CD4-positive, CD25-positive, alpha-beta regulatory T cell (primary cell): Measurements from ENCODE around the gene MED9. TPM values are rescaled to one million over a fixed set of nuclear protein-coding genes. Genes with fewer than 3 reads are reported as not detected.

Experiments
- ATAC-seq, 2 donors: fragments of 150-1000 bp; cut with Tn5 transposase; one replicate each; pipeline ENCODE4 v1.10.0; 2021; ENCODE audit warnings: low read depth in 2 of 2, moderate number of reproducible peaks in 2 of 2, moderate library complexity in 1 of 2
- DNase-seq, 3 donors: peaks; one replicate each; pipeline versions ENCODE4 v3.0.0 to v3.0.0-alpha.2; 2012 to 2022; ENCODE audit warnings: mixed read lengths in 1 of 3
- H3K27ac ChIP-seq: one replicate; pipeline ENCODE4 v1.7.0; 2013; ENCODE audit warnings: mild to moderate bottlenecking, low read length; ENCODE audit not compliant: insufficient read depth, poor library complexity, severe bottlenecking
- H3K27me3 ChIP-seq: one replicate; pipeline ENCODE4 v1.7.0; 2013; ENCODE audit warnings: low read length; ENCODE audit not compliant: control insufficient read depth, insufficient read depth
- H3K36me3 ChIP-seq: one replicate; pipeline ENCODE4 v1.7.0; 2013; ENCODE audit warnings: mild to moderate bottlenecking, low read length, moderate library complexity; ENCODE audit not compliant: control insufficient read depth, insufficient read depth
- H3K4me1 ChIP-seq: 2 replicates; pipeline ENCODE4 v1.7.0; 2013; ENCODE audit warnings: mild to moderate bottlenecking, low read length; ENCODE audit not compliant: insufficient read depth, control insufficient read depth, poor library complexity, severe bottlenecking
- H3K4me3 ChIP-seq: one replicate; pipeline ENCODE4 v1.7.0; 2013; ENCODE audit warnings: low read depth, mild to moderate bottlenecking, low read length, moderate library complexity
- H3K9me3 ChIP-seq, 2 experiments: 1 replicate in 1 of 2; 2 replicates in 1 of 2; pipeline ENCODE4 v1.7.0; 2013; ENCODE audit warnings: low read length in 2 of 2, mild to moderate bottlenecking in 1 of 2, moderate library complexity in 1 of 2; ENCODE audit not compliant: control insufficient read depth in 2 of 2
- H3K27ac Mint-ChIP-seq, 3 donors: one replicate each; pipeline ENCODE4 v1.8.0; 2020 to 2022; ENCODE audit warnings: mild to moderate bottlenecking in 3 of 3, mixed read lengths in 3 of 3, moderate library complexity in 2 of 3
- H3K27me3 Mint-ChIP-seq: one replicate; pipeline ENCODE4 v1.8.0; 2022; ENCODE audit warnings: mild to moderate bottlenecking, mixed read lengths
- H3K36me3 Mint-ChIP-seq: one replicate; pipeline ENCODE4 v1.8.0; 2020; ENCODE audit warnings: mixed read lengths
- H3K4me1 Mint-ChIP-seq, 4 donors: one replicate each; pipeline ENCODE4 v1.8.0; 2020 to 2022; ENCODE audit warnings: mixed read lengths in 4 of 4, mild to moderate bottlenecking in 1 of 4
- H3K4me3 Mint-ChIP-seq, 4 donors: one replicate each; pipeline ENCODE4 v1.8.0; 2020 to 2022; ENCODE audit warnings: mild to moderate bottlenecking in 4 of 4, mixed read lengths in 4 of 4, moderate library complexity in 3 of 4
- H3K9me3 Mint-ChIP-seq, 7 donors: one replicate each; pipeline ENCODE4 v1.8.0; 2020 to 2022; ENCODE audit warnings: mixed read lengths in 7 of 7, mild to moderate bottlenecking in 3 of 7, moderate library complexity in 2 of 7
- polyA plus RNA-seq, 4 donors: library from polyadenylated mRNA; unstranded; fragments of 300-500 nt; fragmentation: Illumina TruSeq; gene quantifications; one replicate each; pipeline ENCODE4 v1.2.3, GENCODE V29; 2021
- total RNA-seq: library from RNA; stranded (reverse); gene quantifications from one replicate; pipeline ENCODE4 v1.2.3, GENCODE V29; 2022

Gene MED9
- total and polyA plus RNA-seq, 5 donors from 2014 or later: 13.7 to 21.6 (median 16.1) TPM

GRCh38 chr17:17502741-17503565 lies 26.2 kb downstream of the MED9 start:
- Histone ChIP-seq H3K9me3 (no peaks in the 10 kb centered on the region), H3K27ac (no peak overlapping the region), H3K36me3 (no peaks in the 10 kb centered on the region), H3K4me3 (no peak overlapping the region), H3K4me1 (no peaks in the 10 kb centered on the region), H3K27me3 (no peaks in the 10 kb centered on the region)
- no peaks in the 10 kb centered on the region for H3K27me3 Mint-ChIP-seq
- H3K36me3 Mint-ChIP-seq: no peaks in the 10 kb centered on the region
- ATAC-seq (no peak), DNase-seq (no peak)
- H3K9me3 Mint-ChIP-seq: no peaks in the 10 kb centered on the region
- no peak overlapping the region for H3K27ac Mint-ChIP-seq
- peak overlapping the region in 1 of 4 donors; percentile 7 for H3K4me3 Mint-ChIP-seq
- H3K4me1 Mint-ChIP-seq: peaks cover 0 to 4% (median 0%) of the 10 kb centered on the region in 4 donors

DNA sequence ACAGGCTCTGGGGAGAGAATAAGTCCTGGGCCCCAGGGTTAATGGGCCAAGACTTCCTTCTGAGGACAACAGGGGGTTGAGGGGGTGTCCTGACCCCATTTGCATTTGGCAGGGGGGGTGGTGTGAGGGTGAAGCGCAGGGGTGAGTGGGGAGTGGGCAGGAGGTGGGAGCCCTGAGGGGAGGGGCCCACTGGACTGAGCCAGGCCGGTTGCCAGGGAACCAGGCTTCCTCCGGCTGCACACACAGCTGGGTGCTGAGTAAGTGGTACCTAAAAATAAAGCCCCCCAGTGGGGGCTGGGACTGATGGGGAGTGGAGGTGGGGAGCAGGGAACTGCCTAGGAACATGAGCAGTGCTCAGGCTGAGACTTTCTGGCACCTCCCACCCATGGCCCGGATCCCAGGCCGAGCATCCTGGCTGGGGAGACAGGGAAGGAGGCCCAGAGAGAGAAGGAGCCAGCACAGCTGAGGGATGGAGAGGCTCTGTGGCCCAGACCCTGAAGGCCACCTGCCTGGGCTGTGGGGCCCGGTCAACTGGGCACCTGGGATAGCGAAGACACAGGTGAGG lies 26.8 kb downstream of the MED9 start:
- no peak overlapping the region for H3K4me3 ChIP-seq
- ATAC-seq (no peak), DNase-seq (no peak)
- Mint-ChIP-seq H3K9me3 (no peaks in the 10 kb centered on the region), H3K27ac (no peak overlapping the region), H3K36me3 (no peaks in the 10 kb centered on the region), H3K27me3 (no peaks in the 10 kb centered on the region), H3K4me3 (no peak overlapping the region), H3K4me1 (peaks cover 0 to 6% (median 0%) of the 10 kb centered on the region in 4 donors)
- no peaks in the 10 kb centered on the region for H3K4me1 ChIP-seq
- H3K36me3 ChIP-seq: no peaks in the 10 kb centered on the region
- H3K27ac ChIP-seq: no peak overlapping the region
- no peaks in the 10 kb centered on the region for H3K9me3 ChIP-seq
- no peaks in the 10 kb centered on the region for H3K27me3 ChIP-seq

DNA sequence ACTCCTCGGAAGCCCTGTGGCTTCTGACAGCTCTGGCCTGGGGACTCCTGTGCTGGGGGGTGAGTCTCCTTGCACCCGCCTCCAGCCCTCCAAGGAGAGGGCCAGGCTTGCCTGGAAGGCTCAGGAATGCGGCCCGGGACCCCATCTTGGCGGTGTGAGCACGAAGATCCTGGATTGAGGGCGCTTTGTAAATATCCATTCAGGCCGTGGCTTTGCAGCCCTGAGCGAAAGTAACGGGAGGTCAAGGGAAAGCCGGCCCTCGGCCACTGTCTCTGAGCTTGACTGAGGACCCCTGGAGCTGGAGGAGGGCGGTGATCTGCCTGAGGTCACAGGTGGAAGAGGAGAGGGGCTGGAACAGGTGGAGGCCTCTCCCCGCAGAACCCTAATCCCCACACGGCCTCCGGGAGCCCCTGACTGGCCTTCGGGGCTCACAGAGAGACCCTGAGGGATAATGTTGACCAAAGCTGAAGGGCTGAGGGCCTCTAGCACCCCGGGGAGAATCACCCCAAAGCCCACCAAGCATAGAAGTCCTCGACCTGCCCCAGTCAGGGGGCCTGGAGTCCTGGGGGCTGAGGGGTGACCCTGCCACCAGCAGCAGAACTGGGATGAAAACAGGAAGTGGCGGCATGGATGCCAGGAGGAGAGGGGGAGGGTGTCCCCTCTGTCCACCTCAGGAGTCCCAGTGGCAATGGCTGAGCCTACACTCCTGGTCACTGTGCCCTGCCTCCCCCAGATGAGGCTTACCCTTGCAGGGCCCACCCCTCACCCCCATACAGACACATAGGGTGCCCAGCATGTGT lies 27.7 kb downstream of the MED9 start:
- no peaks in the 10 kb centered on the region for H3K36me3 ChIP-seq
- DNase-seq: no peak
- H3K27me3 ChIP-seq: no peaks in the 10 kb centered on the region
- H3K4me3 ChIP-seq: no peak overlapping the region
- H3K27ac ChIP-seq: no peak overlapping the region
- H3K4me3 Mint-ChIP-seq: no peak overlapping the region
- no peak overlapping the region for H3K27ac Mint-ChIP-seq
- no peaks in the 10 kb centered on the region for H3K4me1 ChIP-seq
- H3K27me3 Mint-ChIP-seq: no peaks in the 10 kb centered on the region
- H3K9me3 Mint-ChIP-seq: no peaks in the 10 kb centered on the region
- peaks cover 0 to 6% (median 0%) of the 10 kb centered on the region in 4 donors for H3K4me1 Mint-ChIP-seq
- no peaks in the 10 kb centered on the region for H3K9me3 ChIP-seq
- ATAC-seq: no peak
- no peaks in the 10 kb centered on the region for H3K36me3 Mint-ChIP-seq

DNA sequence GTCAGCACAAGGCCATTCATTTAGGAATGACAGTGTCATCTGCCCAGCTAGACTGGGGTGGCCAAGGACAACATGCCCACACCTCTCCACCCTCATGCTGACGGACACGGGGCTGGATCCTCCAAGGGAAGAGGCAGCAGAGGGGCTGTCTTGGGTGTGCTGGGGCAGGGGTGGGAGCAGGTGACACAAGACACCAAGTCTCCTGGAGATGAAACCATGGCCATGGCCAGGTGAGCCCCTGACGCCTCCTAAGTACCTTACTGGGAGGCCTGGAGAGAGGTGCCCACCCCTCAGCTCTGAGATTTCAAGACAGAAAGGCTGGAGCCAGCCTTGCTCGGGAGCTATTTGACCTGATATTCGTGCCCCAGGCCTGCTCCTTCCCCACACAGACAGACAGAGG lies 28.4 kb downstream of the MED9 start:
- H3K9me3 ChIP-seq: no peaks in the 10 kb centered on the region
- Mint-ChIP-seq H3K4me1 (peaks cover 0 to 6% (median 0%) of the 10 kb centered on the region in 4 donors), H3K36me3 (no peaks in the 10 kb centered on the region), H3K4me3 (no peak overlapping the region), H3K27me3 (no peaks in the 10 kb centered on the region), H3K27ac (no peak overlapping the region), H3K9me3 (no peaks in the 10 kb centered on the region)
- H3K4me1 ChIP-seq: no peaks in the 10 kb centered on the region
- no peak overlapping the region for H3K27ac ChIP-seq
- ATAC-seq (no peak), DNase-seq (no peak)
- H3K4me3 ChIP-seq: no peak overlapping the region
- H3K36me3 ChIP-seq: no peaks in the 10 kb centered on the region
- no peaks in the 10 kb centered on the region for H3K27me3 ChIP-seq

- Mint-ChIP-seq H3K36me3 (no peaks in the 10 kb centered on the region), H3K27me3 (no peaks in the 10 kb centered on the region), H3K9me3 (no peaks in the 10 kb centered on the region), H3K4me1 (peaks cover 0 to 6% (median 0%) of the 10 kb centered on the region in 4 donors), H3K27ac (no peak overlapping the region), H3K4me3 (no peak overlapping the region)
- no peaks in the 10 kb centered on the region for H3K4me1 ChIP-seq
- no peak overlapping the region for H3K4me3 ChIP-seq
- no peaks in the 10 kb centered on the region for H3K27me3 ChIP-seq
- no peak for DNase-seq
- no peaks in the 10 kb centered on the region for H3K36me3 ChIP-seq
- no peak overlapping the region for H3K27ac ChIP-seq
- ATAC-seq: no peak
- no peaks in the 10 kb centered on the region for H3K9me3 ChIP-seq
These were observed 28.9 kb downstream of the MED9 start for GRCh38 chr17:17505610-17506171.

- Mint-ChIP-seq H3K9me3 (no peaks in the 10 kb centered on the region), H3K36me3 (no peaks in the 10 kb centered on the region), H3K27me3 (no peaks in the 10 kb centered on the region), H3K4me1 (peaks cover 0 to 6% (median 0%) of the 10 kb centered on the region in 4 donors), H3K4me3 (no peak overlapping the region), H3K27ac (no peak overlapping the region)
- H3K36me3 ChIP-seq: no peaks in the 10 kb centered on the region
- H3K27me3 ChIP-seq: no peaks in the 10 kb centered on the region
- no peak overlapping the region for H3K27ac ChIP-seq
- DNase-seq (no peak), ATAC-seq (no peak)
- no peaks in the 10 kb centered on the region for H3K9me3 ChIP-seq
- H3K4me1 ChIP-seq: no peaks in the 10 kb centered on the region
- H3K4me3 ChIP-seq: no peak overlapping the region
These were observed 29.5 kb downstream of the MED9 start for GRCh38 chr17:17506181-17506741.

DNA sequence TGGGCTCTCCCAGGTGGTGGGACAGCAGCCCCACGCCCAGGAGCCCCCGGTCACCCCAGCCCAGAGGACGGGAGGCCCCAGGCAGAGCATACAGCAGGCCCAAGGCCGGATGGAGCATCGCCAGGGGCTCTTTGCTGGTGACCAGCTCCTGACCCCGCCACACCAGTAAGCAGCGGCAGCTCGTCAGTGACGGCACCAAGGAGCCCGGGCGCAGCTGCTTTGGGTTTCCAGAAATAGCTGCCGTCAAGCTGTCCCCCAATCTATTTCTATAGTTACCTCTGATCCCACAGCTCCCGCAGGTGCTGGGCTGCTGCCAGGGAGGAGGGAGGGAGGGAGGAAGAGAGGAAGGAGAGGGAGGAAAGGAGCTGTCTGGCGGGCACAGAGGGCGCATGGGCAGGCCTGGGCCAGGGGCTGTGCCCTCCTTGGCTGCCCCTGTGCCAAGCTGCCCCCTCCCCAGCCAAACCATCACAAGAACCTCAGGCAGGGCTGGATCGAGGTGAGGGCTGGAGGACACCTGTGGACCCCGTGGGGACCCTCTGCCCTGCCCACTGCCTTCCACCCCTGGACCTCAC lies 30.2 kb downstream of the MED9 start:
- Histone ChIP-seq H3K27ac (no peak overlapping the region), H3K4me1 (no peaks in the 10 kb centered on the region), H3K4me3 (no peak overlapping the region), H3K9me3 (no peaks in the 10 kb centered on the region), H3K27me3 (no peaks in the 10 kb centered on the region), H3K36me3 (no peaks in the 10 kb centered on the region)
- no peak overlapping the region for H3K27ac Mint-ChIP-seq
- peaks cover 0 to 6% (median 0%) of the 10 kb centered on the region in 4 donors for H3K4me1 Mint-ChIP-seq
- no peaks in the 10 kb centered on the region for H3K9me3 Mint-ChIP-seq
- no peaks in the 10 kb centered on the region for H3K27me3 Mint-ChIP-seq
- DNase-seq (no peak), ATAC-seq (no peak)
- no peak overlapping the region for H3K4me3 Mint-ChIP-seq
- H3K36me3 Mint-ChIP-seq: no peaks in the 10 kb centered on the region
